WI38 (cell line): ENCODE data around the gene DDI2.

ENCODE experiments used
- H3K4me3 ChIP-seq: 2 replicates; pipeline ENCODE4 v1.5.1; 2011; ENCODE audit warnings: low read depth, mild to moderate bottlenecking, control low read depth, low read length
- TF ChIP-seq, protein P1 (sequence below): IDR thresholded peaks from 2 replicates; pipeline ENCODE4 v1.5.1; 2012; ENCODE audit warnings: low read depth, mild to moderate bottlenecking, control low read depth, low read length

Gene DDI2

DNA sequence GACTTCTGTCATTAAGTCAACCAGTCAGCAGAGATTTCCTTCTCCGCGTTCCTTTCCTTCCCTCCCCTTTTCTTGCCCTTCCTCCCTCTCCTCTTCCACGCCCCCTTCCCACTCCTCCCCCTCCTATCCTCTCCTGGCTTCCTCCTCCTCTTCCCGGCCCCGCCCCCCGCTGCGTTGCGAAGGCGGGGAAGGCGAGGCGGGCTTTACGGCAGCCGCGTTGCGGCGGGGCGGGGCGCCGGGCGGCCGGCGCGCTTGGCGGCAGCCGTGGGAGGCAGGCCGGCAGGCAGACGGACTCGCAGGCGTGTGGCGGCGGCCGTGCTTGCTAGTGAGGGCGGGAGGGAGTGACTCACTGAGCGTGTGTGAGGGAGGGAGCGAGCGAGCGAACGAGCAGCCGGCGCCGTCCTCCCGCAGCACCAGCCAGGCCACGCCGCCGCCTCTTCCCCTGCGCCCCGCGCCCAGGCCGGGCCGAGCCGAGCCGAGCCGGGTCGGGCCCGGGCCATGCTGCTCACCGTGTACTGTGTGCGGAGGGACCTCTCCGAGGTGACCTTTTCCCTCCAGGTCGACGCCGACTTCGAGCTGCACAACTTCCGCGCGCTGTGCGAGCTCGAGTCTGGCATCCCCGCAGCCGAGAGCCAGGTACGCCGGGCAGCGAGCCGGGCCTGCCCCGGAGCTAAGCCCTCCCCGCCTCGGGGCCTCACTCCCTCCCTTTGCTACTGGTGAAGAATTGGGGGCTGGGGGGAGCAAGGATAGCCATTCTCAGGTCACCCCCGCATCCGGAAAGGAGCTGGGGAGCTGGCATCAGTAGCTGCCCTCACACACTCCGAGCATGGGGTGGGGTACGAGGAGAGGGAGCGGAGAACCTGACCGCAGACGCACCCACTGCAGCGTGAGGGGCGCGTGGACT, at the start of gene DDI2:
DDI2 (plus strand) TSS at position 286 of the 904 bp plus-strand sequence; CDS start at position 499, 213 bp downstream.
- peak within 1 kb of the TSS; percentile 98 for H3K4me3 ChIP-seq
- TF ChIP-seq, protein P1, sequence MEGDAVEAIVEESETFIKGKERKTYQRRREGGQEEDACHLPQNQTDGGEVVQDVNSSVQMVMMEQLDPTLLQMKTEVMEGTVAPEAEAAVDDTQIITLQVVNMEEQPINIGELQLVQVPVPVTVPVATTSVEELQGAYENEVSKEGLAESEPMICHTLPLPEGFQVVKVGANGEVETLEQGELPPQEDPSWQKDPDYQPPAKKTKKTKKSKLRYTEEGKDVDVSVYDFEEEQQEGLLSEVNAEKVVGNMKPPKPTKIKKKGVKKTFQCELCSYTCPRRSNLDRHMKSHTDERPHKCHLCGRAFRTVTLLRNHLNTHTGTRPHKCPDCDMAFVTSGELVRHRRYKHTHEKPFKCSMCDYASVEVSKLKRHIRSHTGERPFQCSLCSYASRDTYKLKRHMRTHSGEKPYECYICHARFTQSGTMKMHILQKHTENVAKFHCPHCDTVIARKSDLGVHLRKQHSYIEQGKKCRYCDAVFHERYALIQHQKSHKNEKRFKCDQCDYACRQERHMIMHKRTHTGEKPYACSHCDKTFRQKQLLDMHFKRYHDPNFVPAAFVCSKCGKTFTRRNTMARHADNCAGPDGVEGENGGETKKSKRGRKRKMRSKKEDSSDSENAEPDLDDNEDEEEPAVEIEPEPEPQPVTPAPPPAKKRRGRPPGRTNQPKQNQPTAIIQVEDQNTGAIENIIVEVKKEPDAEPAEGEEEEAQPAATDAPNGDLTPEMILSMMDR: no peak

DNA sequence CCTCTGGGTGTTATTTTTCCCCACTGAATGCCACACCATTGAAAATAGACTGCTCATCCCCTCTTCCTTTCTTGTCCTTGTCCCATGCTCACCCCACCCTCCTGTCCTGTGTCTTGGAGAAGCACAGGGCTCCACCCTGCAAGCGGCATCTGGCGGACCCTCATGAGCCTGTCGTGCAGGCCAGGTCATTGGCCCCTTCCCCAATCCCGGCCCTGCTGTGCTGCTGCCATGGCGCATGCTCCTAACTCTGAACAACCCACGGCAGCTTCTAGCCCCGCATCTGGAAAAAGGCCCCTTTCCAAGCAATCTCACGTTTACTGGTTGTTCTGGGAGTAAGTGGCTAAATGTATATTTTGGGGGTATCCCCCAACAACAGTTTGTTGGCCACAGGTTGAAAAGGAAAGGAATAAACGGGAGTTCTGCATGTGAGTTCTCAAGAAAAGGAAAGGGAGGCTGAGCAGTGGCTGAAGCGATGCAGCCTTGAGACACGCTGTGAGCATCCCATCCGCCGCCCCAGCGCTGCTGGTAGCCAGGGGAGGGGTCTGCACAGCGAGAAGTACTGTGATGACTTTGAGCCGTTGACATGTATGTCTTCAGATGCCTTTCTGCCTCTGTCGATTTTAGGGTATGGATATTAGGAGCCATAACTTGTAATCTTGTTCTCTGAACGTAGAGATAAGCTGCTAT, 48.7 kb upstream of the DDI2 start:
- TF ChIP-seq, protein P1: no peak
- no peak overlapping the region for H3K4me3 ChIP-seq

DNA sequence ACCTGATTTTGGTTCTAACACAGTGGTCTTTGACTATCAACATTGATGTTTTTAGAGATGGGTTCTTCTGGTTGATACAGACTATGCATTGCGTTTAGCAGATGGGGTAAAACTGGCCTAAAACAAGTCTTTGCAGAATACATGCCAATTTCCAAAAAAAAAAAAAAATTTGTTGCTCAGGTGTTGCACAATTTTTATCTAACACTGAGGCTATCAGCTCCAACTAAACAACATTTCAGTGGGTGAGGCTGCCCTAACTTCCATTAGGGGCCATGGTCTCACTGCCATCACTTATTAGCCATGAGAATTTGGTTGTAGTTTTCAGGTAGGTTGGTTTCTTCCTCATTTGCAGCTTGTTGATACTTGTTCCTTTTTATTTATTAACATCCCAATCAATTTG, 46.4 kb upstream of the DDI2 start:
- H3K4me3 ChIP-seq: no peak overlapping the region
- TF ChIP-seq, protein P1: no peak

DNA sequence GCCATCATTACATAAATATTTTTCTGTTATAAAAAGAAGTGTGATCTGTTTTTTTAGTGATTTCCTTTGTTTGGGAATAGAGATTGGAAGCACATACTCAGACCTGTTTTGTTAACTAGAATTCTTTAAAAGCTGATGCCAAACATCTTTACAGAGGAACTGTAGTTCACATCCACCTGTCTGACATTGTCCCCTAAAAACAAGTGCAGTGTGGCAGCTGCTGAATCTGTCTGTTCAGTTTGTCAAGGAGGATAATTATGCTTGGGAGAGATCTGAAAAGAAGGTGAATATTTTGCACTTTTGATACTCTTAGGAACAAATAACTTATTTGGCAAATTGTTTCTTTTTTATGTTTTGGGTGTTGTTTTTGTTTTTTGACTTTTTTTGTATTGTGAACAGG, 46.0 kb upstream of the DDI2 start:
- TF ChIP-seq, protein P1: no peak

DNA sequence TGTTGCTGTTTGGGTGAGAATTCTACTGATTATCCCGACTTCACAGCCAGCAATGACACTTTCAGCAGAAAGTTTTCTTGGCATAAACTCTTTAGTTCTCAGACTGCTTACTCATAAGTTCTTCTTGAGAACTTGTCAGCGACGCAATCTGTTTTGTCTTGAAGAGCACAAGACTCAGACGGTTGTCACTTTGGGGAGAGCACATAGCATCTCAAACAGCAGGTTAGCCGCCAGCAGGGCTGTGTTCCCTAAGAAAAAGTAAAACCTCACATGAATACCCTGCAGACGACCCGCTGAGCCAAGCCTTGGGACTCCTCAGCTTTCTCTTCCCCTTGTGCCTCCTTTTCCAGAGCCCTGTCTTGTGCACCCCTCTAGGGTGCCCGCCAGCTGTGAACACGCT, 43.8 kb upstream of the DDI2 start:
- no peak overlapping the region for H3K4me3 ChIP-seq
- TF ChIP-seq, protein P1: no peak

More for the DNA sequence above, 46.0 kb upstream of the DDI2 start:
- H3K4me3 ChIP-seq: no peak overlapping the region

DNA sequence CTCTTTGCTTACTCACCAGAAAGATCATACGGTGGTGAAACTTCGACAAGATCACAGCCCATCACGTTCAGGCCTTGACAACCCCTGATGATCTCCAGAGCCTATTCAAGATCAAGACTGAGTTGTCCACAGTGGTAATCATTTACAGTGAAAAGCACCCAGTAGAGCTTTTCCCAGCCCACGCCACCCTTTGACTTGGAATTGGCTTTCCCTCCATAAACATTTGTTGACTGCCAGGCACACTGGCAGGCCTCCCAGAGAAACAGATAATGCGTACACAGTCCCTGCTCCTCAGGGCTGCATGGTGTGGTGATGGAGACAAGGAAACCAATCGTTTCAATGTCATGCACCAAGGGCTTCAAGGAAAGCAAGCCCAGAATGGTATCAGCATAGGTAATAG, 42.5 kb upstream of the DDI2 start:
- TF ChIP-seq, protein P1: no peak
- no peak overlapping the region for H3K4me3 ChIP-seq

DNA sequence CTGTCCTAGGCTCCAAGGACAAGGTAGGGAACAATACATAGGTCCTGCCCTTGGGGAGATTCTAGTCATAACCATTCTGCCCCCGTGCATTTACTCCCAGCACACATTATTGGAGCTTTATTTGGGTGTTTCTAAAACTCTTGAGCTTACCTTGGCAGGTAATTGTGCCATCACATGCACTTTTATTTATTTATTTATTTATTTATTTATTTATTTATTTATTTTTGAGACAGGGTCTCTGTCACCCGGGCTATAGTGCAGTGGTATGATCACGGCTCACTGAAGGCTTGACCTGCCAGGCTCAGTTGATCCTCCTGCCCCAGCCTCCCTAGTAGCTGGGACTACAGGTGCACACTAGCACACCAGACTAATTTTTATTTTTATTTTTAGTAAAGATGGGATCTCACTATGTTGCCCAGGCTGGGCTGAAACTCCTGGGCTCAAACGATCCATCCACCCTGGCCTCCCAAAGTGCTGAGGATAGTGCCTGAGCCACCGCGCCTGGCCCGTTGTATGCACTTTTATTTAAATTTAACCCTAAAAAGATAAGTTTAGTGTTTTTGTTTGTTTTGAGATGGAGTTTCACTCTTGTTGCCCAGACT, 41.6 kb upstream of the DDI2 start:
- H3K4me3 ChIP-seq: no peak overlapping the region
- TF ChIP-seq, protein P1: no peak
